ENCODE measurements around the gene KCTD19.

DNA sequence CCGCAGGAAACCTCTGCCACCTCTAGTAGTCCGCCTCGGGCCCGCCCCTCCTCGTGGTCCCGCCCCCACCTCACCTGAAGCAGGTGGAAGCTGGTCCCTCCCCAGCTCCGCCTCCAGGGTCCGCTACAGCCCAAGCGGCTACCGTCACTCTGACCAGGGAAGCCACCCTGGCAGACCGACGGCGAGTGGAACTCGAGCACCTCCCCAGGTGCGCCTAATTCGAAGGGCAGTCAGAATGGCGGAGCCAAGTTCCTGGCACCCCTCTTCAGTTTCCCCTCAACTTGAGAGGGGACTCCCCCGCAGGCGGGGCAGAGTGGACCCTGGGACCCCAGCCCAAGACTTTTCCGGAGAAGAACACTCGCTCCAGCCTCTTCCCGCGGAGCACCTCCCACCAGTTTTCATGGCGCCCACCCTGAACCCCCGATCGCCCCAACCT, 79.8 kb downstream of the KCTD19 start:
- TF ChIP-seq TAF1 (IDR thresholded peaks at IDR 0.05; ENCODE audit: low read depth, low read length) (no peak), POU2F2 (IDR thresholded peaks at IDR 0.05; ENCODE audit: low read depth, low read length) (no peak), POLR2A (IDR thresholded peaks at IDR 0.05; ENCODE audit: low read depth, low read length) (no peak; the same call in 1 of the 2 replicates), POLR2AphosphoS5 (IDR thresholded peaks at IDR 0.05; ENCODE audit: low read depth, low read length) (no peak), PAX5 (IDR thresholded peaks at IDR 0.05; ENCODE audit: insufficient read depth, low read length, severe bottlenecking) (no peak), SPI1 (IDR thresholded peaks at IDR 0.05; ENCODE audit: low read depth, low read length) (no peak)

Data from GM12891 (cell line).